ENCODE data around the gene GTPBP1. TPM values are rescaled to one million over a fixed set of nuclear protein-coding genes. Genes with fewer than 3 reads are reported as not detected.

The GTPBP1 gene
- total and polyA plus RNA-seq, 8 donors = 42.3 to 51.0 (median 46.3) TPM

DNA sequence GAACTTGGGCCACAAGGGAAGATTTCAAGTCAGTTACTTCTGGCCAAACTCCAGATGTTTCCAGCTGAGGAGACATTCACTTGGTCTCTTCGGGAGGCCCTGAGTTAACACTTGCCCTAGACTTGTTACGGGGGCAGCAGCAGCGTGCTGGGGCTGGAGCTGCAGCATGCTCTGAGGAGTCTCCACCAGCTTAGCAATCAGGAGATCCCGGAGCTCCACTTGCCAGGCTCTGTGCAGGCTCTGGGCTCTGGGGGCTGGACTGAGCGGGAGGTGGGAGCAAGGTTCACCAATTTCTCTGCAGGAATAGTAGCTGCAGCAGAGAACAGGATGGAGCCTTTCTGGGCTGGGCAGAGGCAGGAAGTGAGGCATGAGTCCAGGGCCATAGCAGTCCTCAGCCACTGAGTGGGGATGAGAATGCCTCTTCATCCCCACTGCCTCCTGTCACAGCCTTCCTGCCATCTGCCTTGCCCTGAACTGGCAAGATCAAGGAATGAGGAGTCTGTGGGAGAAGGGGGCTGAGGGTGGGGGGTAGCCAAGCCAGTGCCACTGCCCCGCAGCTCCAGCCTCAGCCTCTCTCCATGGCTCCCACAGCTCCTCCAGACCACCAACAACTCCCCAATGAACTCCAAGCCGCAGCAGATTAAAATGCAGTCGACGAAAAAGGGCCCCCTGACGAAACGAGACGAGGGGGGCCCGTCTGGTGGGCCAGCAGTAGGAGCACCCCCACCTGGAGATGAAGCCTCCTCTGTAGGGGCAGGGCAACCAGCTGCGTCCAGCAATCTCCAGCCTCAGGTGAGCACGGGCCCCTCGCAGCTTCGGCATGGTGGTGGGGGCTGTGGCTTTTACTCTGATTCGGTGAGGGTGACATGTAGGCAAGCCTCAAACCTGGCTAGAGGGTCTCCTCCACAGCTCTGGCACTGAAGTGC lies 23.4 kb downstream of the GTPBP1 start:
- Histone ChIP-seq H3K4me1 (peaks cover 4 to 15% of the 10 kb centered on the region in 2 donors), H3K36me3 (peaks cover 6 to 98% of the 10 kb centered on the region in 2 donors), H3K4me3 (no peak overlapping the region), H3K27ac (no peak overlapping the region), H3K27me3 (no peaks in the 10 kb centered on the region), H3K9me3 (no peaks in the 10 kb centered on the region)
- TF ChIP-seq, protein P1, sequence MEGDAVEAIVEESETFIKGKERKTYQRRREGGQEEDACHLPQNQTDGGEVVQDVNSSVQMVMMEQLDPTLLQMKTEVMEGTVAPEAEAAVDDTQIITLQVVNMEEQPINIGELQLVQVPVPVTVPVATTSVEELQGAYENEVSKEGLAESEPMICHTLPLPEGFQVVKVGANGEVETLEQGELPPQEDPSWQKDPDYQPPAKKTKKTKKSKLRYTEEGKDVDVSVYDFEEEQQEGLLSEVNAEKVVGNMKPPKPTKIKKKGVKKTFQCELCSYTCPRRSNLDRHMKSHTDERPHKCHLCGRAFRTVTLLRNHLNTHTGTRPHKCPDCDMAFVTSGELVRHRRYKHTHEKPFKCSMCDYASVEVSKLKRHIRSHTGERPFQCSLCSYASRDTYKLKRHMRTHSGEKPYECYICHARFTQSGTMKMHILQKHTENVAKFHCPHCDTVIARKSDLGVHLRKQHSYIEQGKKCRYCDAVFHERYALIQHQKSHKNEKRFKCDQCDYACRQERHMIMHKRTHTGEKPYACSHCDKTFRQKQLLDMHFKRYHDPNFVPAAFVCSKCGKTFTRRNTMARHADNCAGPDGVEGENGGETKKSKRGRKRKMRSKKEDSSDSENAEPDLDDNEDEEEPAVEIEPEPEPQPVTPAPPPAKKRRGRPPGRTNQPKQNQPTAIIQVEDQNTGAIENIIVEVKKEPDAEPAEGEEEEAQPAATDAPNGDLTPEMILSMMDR (IDR thresholded peaks at IDR 0.05) = no peak
- DNase-seq = peak in 2 of 4 donors; percentile 12 to 28
- intact Hi-C loops (cut with DNase I) = no loop called here
- no peak for ATAC-seq

DNA sequence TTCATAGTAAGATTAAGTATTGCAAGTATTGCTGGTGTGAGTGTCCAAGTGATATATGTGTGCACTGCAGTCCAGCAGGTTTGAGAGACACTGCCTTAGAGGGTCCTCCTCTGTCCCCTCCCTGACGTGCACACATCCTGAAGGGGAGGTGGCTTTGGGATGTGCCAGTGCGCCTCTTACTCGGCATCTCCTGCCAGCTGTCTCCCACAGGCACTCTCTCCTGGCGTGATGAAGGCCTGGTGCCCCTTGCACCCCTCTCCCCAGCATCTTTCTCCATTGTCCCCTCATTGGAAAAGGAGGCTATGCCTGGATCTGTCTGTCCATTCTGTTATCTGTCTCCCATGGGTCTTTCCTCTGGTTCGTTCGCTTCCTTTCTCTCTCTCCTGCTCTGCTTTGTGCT lies 24.2 kb downstream of the GTPBP1 start:
- no peaks in the 10 kb centered on the region for H3K9me3 ChIP-seq
- H3K27ac ChIP-seq = no peak overlapping the region
- no peaks in the 10 kb centered on the region for H3K27me3 ChIP-seq
- ATAC-seq = no peak
- peaks cover 6 to 98% of the 10 kb centered on the region in 2 donors for H3K36me3 ChIP-seq
- DNase-seq = peak in 1 of 4 donors; percentile 27
- H3K4me3 ChIP-seq = no peak overlapping the region
- intact Hi-C loops (cut with DNase I) = no loop called here
- TF ChIP-seq, protein P1 (IDR thresholded peaks at IDR 0.05) = no peak
- peaks cover 4 to 19% of the 10 kb centered on the region in 2 donors for H3K4me1 ChIP-seq

DNA sequence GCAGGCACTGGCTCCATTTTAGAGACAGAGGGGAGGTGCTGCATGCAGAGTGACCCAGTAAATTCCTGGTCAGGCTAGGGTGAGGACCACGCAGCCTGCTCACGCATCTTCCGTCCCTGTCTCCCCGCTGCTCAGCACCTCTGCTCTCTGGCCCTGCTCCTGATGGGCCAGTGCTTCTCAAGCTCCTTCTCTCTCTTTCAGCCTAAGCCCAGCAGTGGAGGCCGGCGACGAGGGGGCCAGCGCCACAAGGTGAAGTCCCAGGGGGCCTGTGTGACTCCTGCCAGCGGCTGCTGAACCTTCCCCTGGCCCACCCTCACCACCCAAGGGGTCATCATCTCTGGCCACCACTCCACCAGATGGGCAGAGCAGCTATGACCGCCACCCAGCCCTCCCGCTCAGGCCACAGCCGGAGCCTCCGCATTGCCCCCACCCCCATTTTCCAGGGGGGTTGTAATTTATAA lies 24.7 kb downstream of the GTPBP1 start:
- intact Hi-C loops (cut with DNase I) = no loop called here

DNA sequence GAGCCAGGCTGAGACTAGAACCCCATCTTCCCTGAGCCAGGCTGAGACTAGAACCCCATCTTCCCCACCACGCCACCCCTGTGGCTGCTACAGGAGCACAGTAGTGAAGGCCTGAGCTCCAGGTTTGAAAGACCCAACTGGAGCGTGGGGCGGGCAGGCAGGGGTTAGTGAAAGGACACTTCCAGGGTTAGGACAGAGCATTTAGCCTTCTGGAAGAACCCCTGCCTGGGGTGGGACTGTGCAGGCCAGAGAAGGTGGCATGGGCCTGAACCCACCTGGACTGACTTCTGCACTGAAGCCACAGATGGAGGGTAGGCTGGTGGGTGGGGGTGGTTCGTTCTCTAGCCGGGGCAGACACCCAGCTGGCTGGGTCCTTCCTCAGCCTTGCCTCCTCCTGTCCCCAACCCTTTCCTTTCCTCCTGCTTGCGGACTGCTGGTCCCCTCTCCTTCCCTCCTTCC lies 26.0 kb downstream of the GTPBP1 start:
- no peaks in the 10 kb centered on the region for H3K9me3 ChIP-seq
- DNase-seq (peak in 1 of 4 donors; percentile 56), ATAC-seq (no peak)
- H3K4me1 ChIP-seq = peaks cover 4 to 29% of the 10 kb centered on the region in 2 donors
- no peaks in the 10 kb centered on the region for H3K27me3 ChIP-seq
- H3K36me3 ChIP-seq = peaks cover 6 to 98% of the 10 kb centered on the region in 2 donors
- TF ChIP-seq, protein P1 (IDR thresholded peaks at IDR 0.05) = no peak
- H3K4me3 ChIP-seq = no peak overlapping the region
- intact Hi-C loops (cut with DNase I) = no loop called here
- H3K27ac ChIP-seq = no peak overlapping the region

More for the DNA sequence above, 24.7 kb downstream of the GTPBP1 start:
- H3K27me3 ChIP-seq = no peaks in the 10 kb centered on the region
- H3K4me1 ChIP-seq = peaks cover 4 to 23% of the 10 kb centered on the region in 2 donors
- peaks cover 6 to 98% of the 10 kb centered on the region in 2 donors for H3K36me3 ChIP-seq
- H3K4me3 ChIP-seq = no peak overlapping the region
- peak in 1 of 4 donors; percentile 60 for DNase-seq
- TF ChIP-seq, protein P1 (IDR thresholded peaks at IDR 0.05) = no peak
- ATAC-seq = no peak
- no peaks in the 10 kb centered on the region for H3K9me3 ChIP-seq
- H3K27ac ChIP-seq = no peak overlapping the region

DNA sequence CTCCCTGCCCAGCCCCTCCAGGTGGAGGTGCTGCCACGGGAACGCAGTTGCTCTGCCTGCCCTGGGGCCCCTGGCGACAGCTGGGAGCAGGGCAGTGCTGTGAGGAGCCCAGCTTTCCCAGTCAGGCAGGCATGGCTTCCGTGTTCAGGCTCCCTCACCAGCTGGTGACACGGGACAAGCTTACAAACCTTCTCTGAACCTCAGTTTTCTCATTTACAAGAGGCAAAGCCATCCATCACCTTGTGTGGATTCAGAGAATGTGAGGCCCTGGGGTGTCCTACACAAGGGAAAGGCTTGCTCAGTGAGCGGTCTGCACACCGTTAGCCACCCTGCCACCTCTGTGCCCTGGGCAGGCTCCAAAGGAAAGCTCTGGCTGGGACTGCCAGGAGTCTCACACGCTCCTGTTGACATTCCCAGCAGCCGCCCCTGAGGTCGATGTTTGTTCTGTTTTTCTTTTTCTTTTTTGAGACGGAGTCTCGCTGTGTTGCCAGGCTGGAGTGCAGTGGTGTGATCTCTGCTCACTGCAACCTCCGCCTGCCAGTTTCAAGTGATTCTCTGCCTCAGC lies 26.6 kb downstream of the GTPBP1 start:
- H3K4me3 ChIP-seq = no peak overlapping the region
- no peaks in the 10 kb centered on the region for H3K27me3 ChIP-seq
- H3K27ac ChIP-seq = peak overlapping the region in 1 of 2 donors; percentile 50
- no peaks in the 10 kb centered on the region for H3K9me3 ChIP-seq
- ATAC-seq (no peak), DNase-seq (peak in 1 of 4 donors; percentile 61)
- intact Hi-C loops (cut with DNase I) = no loop called here
- peaks cover 6 to 98% of the 10 kb centered on the region in 2 donors for H3K36me3 ChIP-seq
- TF ChIP-seq, protein P1 (IDR thresholded peaks at IDR 0.05) = no peak
- peaks cover 4 to 29% of the 10 kb centered on the region in 2 donors for H3K4me1 ChIP-seq
